ENCODE results near the gene AFAP1. TPM values are rescaled to one million over a fixed set of nuclear protein-coding genes. Genes with fewer than 3 reads are reported as not detected.

The AFAP1 gene
- total RNA-seq, 4 donors from 2014 or later: 8.2 to 55.0 (median 28.9) TPM

DNA sequence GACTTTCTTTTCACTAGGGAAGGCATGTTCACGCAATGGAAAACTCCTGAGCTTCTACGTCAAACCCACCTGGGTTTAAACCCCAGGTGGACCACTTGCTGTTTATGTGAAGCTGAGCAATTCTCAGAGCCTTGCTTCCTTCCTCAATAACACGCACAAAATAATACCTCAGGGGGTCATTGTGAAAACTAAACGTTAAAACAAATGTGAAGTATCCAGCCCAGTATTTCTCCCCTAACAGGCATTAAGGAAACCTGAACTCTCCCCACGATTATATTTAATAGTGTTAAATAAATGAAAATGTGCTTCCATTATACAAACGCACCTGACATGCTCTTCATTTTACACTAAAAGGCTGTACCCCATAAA, 117.5 kb downstream of the AFAP1 start:
- Histone ChIP-seq H3K27me3 (no peaks in the 10 kb centered on the region), H3K27ac (peak overlapping the region; percentile 71 to 81), H3K4me1 (peaks cover 0 to 4% of the 10 kb centered on the region in 2 donors), H3K4me3 (no peak overlapping the region), H3K9me3 (no peaks in the 10 kb centered on the region), H3K36me3 (no peaks in the 10 kb centered on the region)
- TF ChIP-seq POLR2A (IDR thresholded peaks at IDR 0.05): no peak
- TF ChIP-seq, protein P1, sequence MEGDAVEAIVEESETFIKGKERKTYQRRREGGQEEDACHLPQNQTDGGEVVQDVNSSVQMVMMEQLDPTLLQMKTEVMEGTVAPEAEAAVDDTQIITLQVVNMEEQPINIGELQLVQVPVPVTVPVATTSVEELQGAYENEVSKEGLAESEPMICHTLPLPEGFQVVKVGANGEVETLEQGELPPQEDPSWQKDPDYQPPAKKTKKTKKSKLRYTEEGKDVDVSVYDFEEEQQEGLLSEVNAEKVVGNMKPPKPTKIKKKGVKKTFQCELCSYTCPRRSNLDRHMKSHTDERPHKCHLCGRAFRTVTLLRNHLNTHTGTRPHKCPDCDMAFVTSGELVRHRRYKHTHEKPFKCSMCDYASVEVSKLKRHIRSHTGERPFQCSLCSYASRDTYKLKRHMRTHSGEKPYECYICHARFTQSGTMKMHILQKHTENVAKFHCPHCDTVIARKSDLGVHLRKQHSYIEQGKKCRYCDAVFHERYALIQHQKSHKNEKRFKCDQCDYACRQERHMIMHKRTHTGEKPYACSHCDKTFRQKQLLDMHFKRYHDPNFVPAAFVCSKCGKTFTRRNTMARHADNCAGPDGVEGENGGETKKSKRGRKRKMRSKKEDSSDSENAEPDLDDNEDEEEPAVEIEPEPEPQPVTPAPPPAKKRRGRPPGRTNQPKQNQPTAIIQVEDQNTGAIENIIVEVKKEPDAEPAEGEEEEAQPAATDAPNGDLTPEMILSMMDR (IDR thresholded peaks at IDR 0.05): no peak
- intact Hi-C loops (cut with DNase I; ENCODE audit: low total_unique reads): no loop called here
- no peak for DNase-seq

DNA sequence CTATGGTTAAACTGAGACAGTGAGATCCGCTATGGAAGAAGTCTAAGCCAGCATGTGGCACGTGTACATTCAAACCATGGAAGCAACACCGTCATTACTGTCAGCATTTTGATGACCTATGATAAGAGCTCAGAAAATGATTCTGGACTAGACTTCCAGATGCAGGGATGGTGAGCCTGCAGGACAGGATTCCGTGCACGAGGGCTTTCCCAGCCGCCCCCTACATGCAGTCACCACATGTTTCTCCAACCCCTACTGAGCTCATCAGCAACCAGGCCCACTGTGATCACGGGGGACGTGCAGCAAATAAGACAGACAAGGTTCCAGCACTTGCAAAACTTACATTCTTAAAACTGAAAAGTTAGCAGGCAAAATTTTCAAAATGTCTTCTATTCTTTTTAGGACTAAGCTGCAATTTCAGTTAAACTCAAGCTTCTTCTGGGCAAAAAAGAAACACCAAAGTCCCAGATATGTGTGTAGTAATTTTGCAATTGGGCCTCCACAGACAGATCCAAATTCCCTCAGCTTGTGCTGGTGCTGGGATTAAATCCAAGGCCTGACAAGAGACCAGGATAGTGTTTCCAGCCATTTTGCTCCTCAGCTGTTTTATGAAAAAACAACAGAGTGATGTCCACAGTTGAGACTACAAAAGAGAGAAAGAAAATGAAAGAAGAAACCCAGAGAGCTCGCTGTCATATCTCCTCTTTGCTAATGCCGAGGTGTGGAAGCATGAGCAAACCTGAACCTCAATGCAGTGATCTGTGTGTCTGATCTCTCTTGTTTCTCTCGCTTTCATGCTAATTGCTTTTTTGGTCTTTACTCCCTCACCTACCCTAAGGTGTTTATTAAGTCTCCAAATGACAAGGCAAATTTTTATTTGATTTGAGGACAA, 118.2 kb downstream of the AFAP1 start:
- peak overlapping the region; percentile 71 to 81 for H3K27ac ChIP-seq
- no peak for DNase-seq
- no peak for TF ChIP-seq POLR2A (IDR thresholded peaks at IDR 0.05)
- TF ChIP-seq, protein P1 (IDR thresholded peaks at IDR 0.05): no peak
- peaks cover 0 to 4% of the 10 kb centered on the region in 2 donors for H3K4me1 ChIP-seq
- no peak overlapping the region for H3K4me3 ChIP-seq
- H3K36me3 ChIP-seq: no peaks in the 10 kb centered on the region
- no peaks in the 10 kb centered on the region for H3K27me3 ChIP-seq
- intact Hi-C loops (cut with DNase I; ENCODE audit: low total_unique reads): no loop called here
- no peaks in the 10 kb centered on the region for H3K9me3 ChIP-seq

DNA sequence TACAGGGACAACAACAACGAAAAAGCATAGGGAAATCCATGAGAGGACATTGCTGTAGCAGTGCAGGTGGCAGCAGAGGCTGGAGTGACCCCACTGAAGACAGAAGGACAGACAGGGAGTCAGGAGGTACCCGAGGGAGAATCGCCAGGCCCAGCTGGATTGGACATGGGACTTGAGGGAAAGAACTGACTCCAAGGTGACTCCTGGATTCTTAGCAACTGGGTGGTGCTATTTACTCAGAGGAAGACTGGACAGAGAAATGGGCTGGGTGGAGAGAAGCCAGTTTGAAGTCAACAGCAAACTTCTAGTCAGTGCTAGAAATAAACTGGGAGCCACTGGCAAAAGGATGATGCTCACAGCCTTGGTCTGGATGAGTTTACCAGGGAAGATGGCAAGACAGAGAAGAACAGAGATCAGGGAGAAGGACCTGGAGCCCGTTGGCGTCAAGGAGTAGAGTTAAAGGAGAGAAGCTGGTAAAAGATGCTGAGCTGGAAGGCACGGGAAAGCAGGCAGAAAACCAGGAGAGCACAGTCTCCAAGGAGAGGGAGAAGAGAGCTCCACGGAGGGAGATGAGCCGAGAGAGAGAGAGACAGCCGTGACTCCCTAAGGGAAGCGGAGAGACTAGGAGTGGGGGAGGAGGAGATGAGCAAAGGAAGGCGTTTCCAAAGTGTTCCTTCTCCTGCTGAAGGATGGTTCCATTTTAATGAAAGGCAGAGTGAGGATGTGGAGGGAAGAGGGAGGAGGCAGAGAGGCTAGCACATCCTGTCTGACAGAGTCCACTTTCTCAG, 119.4 kb downstream of the AFAP1 start:
- Histone ChIP-seq H3K4me3 (no peak overlapping the region), H3K4me1 (peaks cover 0 to 4% of the 10 kb centered on the region in 2 donors), H3K36me3 (no peaks in the 10 kb centered on the region), H3K27me3 (no peaks in the 10 kb centered on the region), H3K27ac (peak overlapping the region; percentile 46 to 81), H3K9me3 (no peaks in the 10 kb centered on the region)
- intact Hi-C loops (cut with DNase I; ENCODE audit: low total_unique reads): no loop called here
- no peak for DNase-seq
- TF ChIP-seq, protein P1 (IDR thresholded peaks at IDR 0.05): no peak
- no peak for TF ChIP-seq POLR2A (IDR thresholded peaks at IDR 0.05)

DNA sequence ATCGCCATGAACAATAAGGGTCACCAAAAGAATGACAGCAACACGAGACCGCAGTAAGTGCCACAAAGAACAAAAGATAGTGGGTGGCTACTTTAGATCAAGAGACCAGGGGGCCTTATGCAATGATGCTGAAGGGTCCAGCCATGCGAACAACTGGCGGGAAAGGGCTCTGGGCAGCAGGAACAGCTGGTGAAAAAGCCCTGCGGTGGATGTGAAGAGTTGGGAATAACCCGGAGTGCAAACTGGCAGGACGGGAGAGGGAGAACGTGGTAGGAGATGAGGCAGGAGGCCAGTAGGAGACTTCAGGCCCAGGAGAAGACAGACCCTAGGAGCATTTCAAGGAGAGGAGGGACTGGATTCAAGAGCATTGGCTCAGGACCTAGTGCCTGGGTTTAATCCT, 120.2 kb downstream of the AFAP1 start:
- no peaks in the 10 kb centered on the region for H3K27me3 ChIP-seq
- no peaks in the 10 kb centered on the region for H3K9me3 ChIP-seq
- TF ChIP-seq, protein P1 (IDR thresholded peaks at IDR 0.05): no peak
- TF ChIP-seq POLR2A (IDR thresholded peaks at IDR 0.05): no peak
- no peak overlapping the region for H3K4me3 ChIP-seq
- DNase-seq: no peak
- intact Hi-C loops (cut with DNase I; ENCODE audit: low total_unique reads): no loop called here
- H3K27ac ChIP-seq: peak overlapping the region; percentile 46 to 52
- H3K4me1 ChIP-seq: peaks cover 0 to 4% of the 10 kb centered on the region in 2 donors
- no peaks in the 10 kb centered on the region for H3K36me3 ChIP-seq

All from uterus (tissue), 4 donors.